B cell (primary cell): ENCODE results near the gene FYB2.

ENCODE experiments used
- CTCF ChIP-seq: fragments of 200-600 bp; IDR thresholded peaks from one replicate; pipeline ENCODE4 v1.8.0; 2022; ENCODE audit warnings: antibody characterized with exemption, mild to moderate bottlenecking
- EZH2 ChIP-seq: IDR thresholded peaks from 2 replicates; pipeline ENCODE4 v1.6.1; 2012; ENCODE audit warnings: borderline replicate concordance, low read depth, mild to moderate bottlenecking, moderate library complexity, low read length; ENCODE audit not compliant: insufficient read depth, poor library complexity, severe bottlenecking

GRCh38 chr1:56825436-56825835, 6.2 kb upstream of the FYB2 start:
- TF ChIP-seq CTCF (no peak), EZH2 (no peak)
